GM23248 (cell line): ENCODE results near the gene PPM1H. TPM values are rescaled to one million over a fixed set of nuclear protein-coding genes. Genes with fewer than 3 reads are reported as not detected.

Experiments
- DNase-seq: peaks from one replicate; pipeline ENCODE4 v3.0.0-alpha.2; 2015
- H2AFZ ChIP-seq: fragments of 200-600 bp; sonication (generic); 2 replicates; pipeline ENCODE4 v1.6.1; 2016; ENCODE audit warnings: antibody characterized with exemption
- H3F3A ChIP-seq: fragments of 200-600 bp; sonication (generic); 2 replicates; pipeline ENCODE4 v1.6.1; 2016; ENCODE audit warnings: mild to moderate bottlenecking, antibody characterized with exemption, mixed run types; ENCODE audit not compliant: insufficient read depth
- H3K27ac ChIP-seq: fragments of 200-600 bp; sonication (generic); 2 replicates; pipeline ENCODE4 v1.5.1; 2016; ENCODE audit warnings: mild to moderate bottlenecking
- H3K27me3 ChIP-seq: fragments of 200-600 bp; sonication (generic); replicated peaks from 2 replicates; pipeline ENCODE4 v1.6.1; 2016; ENCODE audit warnings: mild to moderate bottlenecking; ENCODE audit not compliant: insufficient read depth
- H3K36me3 ChIP-seq: fragments of 200-600 bp; sonication (generic); 2 replicates; pipeline ENCODE4 v1.6.1; 2016; ENCODE audit warnings: low read depth, mild to moderate bottlenecking
- H3K4me1 ChIP-seq: fragments of 200-600 bp; sonication (generic); 2 replicates; pipeline ENCODE4 v1.6.1; 2016; ENCODE audit warnings: mild to moderate bottlenecking; ENCODE audit not compliant: insufficient read depth
- H3K4me2 ChIP-seq: fragments of 200-600 bp; sonication (generic); one replicate; pipeline ENCODE4 v1.6.1; 2016; ENCODE audit warnings: mild to moderate bottlenecking; ENCODE audit not compliant: unreplicated experiment
- H3K4me3 ChIP-seq: fragments of 200-600 bp; sonication (generic); 2 replicates; pipeline ENCODE4 v1.5.1; 2016; ENCODE audit warnings: mild to moderate bottlenecking
- H3K79me2 ChIP-seq: fragments of 200-600 bp; sonication (generic); 2 replicates; pipeline ENCODE4 v1.6.1; 2016; ENCODE audit warnings: mild to moderate bottlenecking; ENCODE audit not compliant: insufficient read depth
- H3K9ac ChIP-seq: fragments of 200-600 bp; sonication (generic); 2 replicates; pipeline ENCODE4 v1.6.1; 2016; ENCODE audit warnings: mild to moderate bottlenecking
- H3K9me2 ChIP-seq: fragments of 200-600 bp; sonication (generic); 2 replicates; pipeline ENCODE4 v1.6.1; 2016; ENCODE audit warnings: mixed run types, mild to moderate bottlenecking, moderate library complexity; ENCODE audit not compliant: insufficient read depth
- H3K9me3 ChIP-seq: fragments of 200-600 bp; sonication (generic); one replicate; pipeline ENCODE4 v1.6.1; 2017; ENCODE audit warnings: low read depth
- H4K20me1 ChIP-seq: fragments of 200-600 bp; sonication (generic); 2 replicates; pipeline ENCODE4 v1.6.0; 2016; ENCODE audit not compliant: insufficient read depth
- EZH2 ChIP-seq: fragments of 200-600 bp; sonication (generic); IDR thresholded peaks from 2 replicates; pipeline ENCODE4 v1.6.1; 2018; ENCODE audit warnings: antibody characterized with exemption, mild to moderate bottlenecking; ENCODE audit not compliant: insufficient read depth, poor library complexity, severe bottlenecking
- EZH2phosphoT487 ChIP-seq: fragments of 200-600 bp; sonication (generic); IDR thresholded peaks from 2 replicates; pipeline ENCODE4 v1.6.1; 2018; ENCODE audit warnings: antibody characterized with exemption, moderate library complexity, mild to moderate bottlenecking, low read depth; ENCODE audit not compliant: insufficient read depth
- WGBS, 2 experiments: methylation state at CpG; one replicate each; pipeline ENCODE4 v1.1.6; 2015 to 2017; ENCODE audit warnings: low lambda C conversion rate in 2 of 2, low coverage in 1 of 2; ENCODE audit errors: missing lambda C conversion rate in 2 of 2; 5-methylcytosine and 5-hydroxymethylcytosine counted together
- in situ Hi-C: fragments of 300-500 bp; cut with MboI; formaldehyde crosslinking; loops from 2 replicates; pipeline ENCODE4 v1.15.0; 2020
- polyA plus RNA-seq: library from polyadenylated mRNA; unstranded; fragments of >200 nt; fragmentation: Nextera tagmentation; extraction: Ambion mirVana; gene quantifications from 2 replicates; pipeline ENCODE4 v1.2.1, GENCODE V29; 2016
- total RNA-seq: library from RNA; depleted of rRNA; stranded (reverse); fragments of >200 nt; shearing (Covaris generic); gene quantifications from 2 replicates; pipeline ENCODE4 v1.2.3, GENCODE V29; 2014

The PPM1H gene
- total and polyA plus RNA-seq, 2 experiments from 2014 or later = 0.13 to 1.2 TPM

GRCh38 chr12:62933220-62933601, 1.7 kb downstream of the PPM1H start:
- H4K20me1 ChIP-seq = no peaks in the 10 kb centered on the region
- peak overlapping the region; percentile 72; the same call in 1 of the 2 replicates for H3K4me3 ChIP-seq
- peak overlapping the region; percentile 82; the same call in 1 of the 2 replicates for H2AFZ ChIP-seq
- no peaks in the 10 kb centered on the region for H3K79me2 ChIP-seq
- no peak overlapping the region for H3K27ac ChIP-seq
- WGBS, 2 experiments = 4 to 6% methylated on average over 15 of the region's 15 CpGs
- TF ChIP-seq EZH2phosphoT487 = no peak
- peaks cover 48% of the 10 kb centered on the region for H3K27me3 ChIP-seq
- H3K36me3 ChIP-seq = no peaks in the 10 kb centered on the region
- no peaks in the 10 kb centered on the region for H3K4me1 ChIP-seq
- no peaks in the 10 kb centered on the region for H3K9me2 ChIP-seq
- H3K9ac ChIP-seq = no peak overlapping the region
- no peaks in the 10 kb centered on the region for H3F3A ChIP-seq
- peak overlapping the region; percentile 81 for H3K4me2 ChIP-seq
- H3K9me3 ChIP-seq = no peaks in the 10 kb centered on the region
- DNase-seq = no peak
- in situ Hi-C loops = no loop called here

GRCh38 chr12:62931477-62931876, 3.5 kb downstream of the PPM1H start:
- in situ Hi-C loops = no loop called here
- Histone ChIP-seq H3K4me3 (no peak overlapping the region), H3K4me1 (no peaks in the 10 kb centered on the region), H3K27ac (no peak overlapping the region), H3K79me2 (no peaks in the 10 kb centered on the region), H3K27me3 (peaks cover 48% of the 10 kb centered on the region), H3K4me2 (no peak overlapping the region), H3K36me3 (no peaks in the 10 kb centered on the region), H3K9ac (no peak overlapping the region), H3K9me2 (no peaks in the 10 kb centered on the region), H2AFZ (no peak overlapping the region), H3K9me3 (no peaks in the 10 kb centered on the region), H4K20me1 (no peaks in the 10 kb centered on the region), H3F3A (no peaks in the 10 kb centered on the region)
- WGBS, 2 experiments = 88 to 93% methylated on average over 3 of the region's 3 CpGs
- no peak for TF ChIP-seq EZH2
- no peak for TF ChIP-seq EZH2phosphoT487
- DNase-seq = no peak

GRCh38 chr12:62930546-62931425, 4.2 kb downstream of the PPM1H start:
- Histone ChIP-seq H3K9ac (no peak overlapping the region), H3K4me3 (no peak overlapping the region), H3F3A (no peaks in the 10 kb centered on the region), H3K79me2 (no peaks in the 10 kb centered on the region), H3K4me1 (no peaks in the 10 kb centered on the region), H3K9me3 (no peaks in the 10 kb centered on the region), H3K4me2 (no peak overlapping the region), H3K27ac (no peak overlapping the region), H3K27me3 (peaks cover 47% of the 10 kb centered on the region), H3K36me3 (no peaks in the 10 kb centered on the region), H4K20me1 (no peaks in the 10 kb centered on the region), H3K9me2 (no peaks in the 10 kb centered on the region), H2AFZ (no peak overlapping the region)
- in situ Hi-C loops = no loop called here
- TF ChIP-seq EZH2 = no peak
- TF ChIP-seq EZH2phosphoT487 = no peak
- 45 to 48% methylated on average over 5 of the region's 5 CpGs for WGBS, 2 experiments
- no peak for DNase-seq

- DNase-seq = no peak
- no peaks in the 10 kb centered on the region for H3K9me2 ChIP-seq
- 21 to 23% methylated on average over 2 of the region's 2 CpGs for WGBS, 2 experiments
- no peaks in the 10 kb centered on the region for H3F3A ChIP-seq
- no peaks in the 10 kb centered on the region for H3K79me2 ChIP-seq
- H3K27me3 ChIP-seq = peaks cover 41% of the 10 kb centered on the region
- no peaks in the 10 kb centered on the region for H4K20me1 ChIP-seq
- H3K4me3 ChIP-seq = no peak overlapping the region
- TF ChIP-seq EZH2phosphoT487 (no peak), EZH2 (no peak)
- in situ Hi-C loops = no loop called here
- H3K9ac ChIP-seq = no peak overlapping the region
- H3K4me1 ChIP-seq = no peaks in the 10 kb centered on the region
- no peaks in the 10 kb centered on the region for H3K36me3 ChIP-seq
- no peak overlapping the region for H3K27ac ChIP-seq
- no peaks in the 10 kb centered on the region for H3K9me3 ChIP-seq
- H3K4me2 ChIP-seq = no peak overlapping the region
- no peak overlapping the region for H2AFZ ChIP-seq
Observed at GRCh38 chr12:62928632-62929031, 6.3 kb downstream of the PPM1H start.
